VCaP (cell line): Measurements from ENCODE around the gene SORL1.

Experiments
- H3K27ac ChIP-seq: fragments of 450-650 bp; 2 replicates; pipeline ENCODE4 v1.5.1; 2017
- CTCF ChIP-seq: fragments of 450-650 bp; conservative IDR thresholded peaks from 2 replicates; pipeline ENCODE4 v1.5.1; 2017; ENCODE audit warnings: mild to moderate bottlenecking, moderate library complexity

The SORL1 gene

GRCh38 chr11:121618516-121618915, 166.4 kb downstream of the SORL1 start:
- H3K27ac ChIP-seq, result no peak overlapping the region
- TF ChIP-seq CTCF, result no peak

- no peak overlapping the region for H3K27ac ChIP-seq
- TF ChIP-seq CTCF, result no peak
Observed at GRCh38 chr11:121625777-121626506, 173.8 kb downstream of the SORL1 start.

GRCh38 chr11:121626507-121626875, 174.4 kb downstream of the SORL1 start:
- no peak overlapping the region for H3K27ac ChIP-seq
- TF ChIP-seq CTCF, result no peak

GRCh38 chr11:121626980-121627379, 174.9 kb downstream of the SORL1 start:
- no peak for TF ChIP-seq CTCF
- no peak overlapping the region for H3K27ac ChIP-seq

- H3K27ac ChIP-seq, result no peak overlapping the region
- no peak for TF ChIP-seq CTCF
Observed at GRCh38 chr11:121630041-121630440, 177.9 kb downstream of the SORL1 start.

GRCh38 chr11:121631456-121631855, 179.3 kb downstream of the SORL1 start:
- H3K27ac ChIP-seq, result no peak overlapping the region
- no peak for TF ChIP-seq CTCF

- no peak overlapping the region for H3K27ac ChIP-seq
- TF ChIP-seq CTCF, result no peak
Observed at GRCh38 chr11:121634273-121634672, 182.2 kb downstream of the SORL1 start.
